C4-2B (cell line): Measurements from ENCODE around the gene PRELID1.

Source experiments
- H3K27ac ChIP-seq: fragments of 450-650 bp; 2 replicates; pipeline ENCODE4 v1.5.1; 2017
- ZFX ChIP-seq: fragments of 450-650 bp; IDR thresholded peaks from 2 replicates; pipeline ENCODE4 v1.6.1; 2017
- TF ChIP-seq, protein P1 (sequence below): fragments of 450-650 bp; conservative IDR thresholded peaks from 2 replicates; pipeline ENCODE4 v1.5.1; 2017; ENCODE audit warnings: mild to moderate bottlenecking

Gene PRELID1

DNA sequence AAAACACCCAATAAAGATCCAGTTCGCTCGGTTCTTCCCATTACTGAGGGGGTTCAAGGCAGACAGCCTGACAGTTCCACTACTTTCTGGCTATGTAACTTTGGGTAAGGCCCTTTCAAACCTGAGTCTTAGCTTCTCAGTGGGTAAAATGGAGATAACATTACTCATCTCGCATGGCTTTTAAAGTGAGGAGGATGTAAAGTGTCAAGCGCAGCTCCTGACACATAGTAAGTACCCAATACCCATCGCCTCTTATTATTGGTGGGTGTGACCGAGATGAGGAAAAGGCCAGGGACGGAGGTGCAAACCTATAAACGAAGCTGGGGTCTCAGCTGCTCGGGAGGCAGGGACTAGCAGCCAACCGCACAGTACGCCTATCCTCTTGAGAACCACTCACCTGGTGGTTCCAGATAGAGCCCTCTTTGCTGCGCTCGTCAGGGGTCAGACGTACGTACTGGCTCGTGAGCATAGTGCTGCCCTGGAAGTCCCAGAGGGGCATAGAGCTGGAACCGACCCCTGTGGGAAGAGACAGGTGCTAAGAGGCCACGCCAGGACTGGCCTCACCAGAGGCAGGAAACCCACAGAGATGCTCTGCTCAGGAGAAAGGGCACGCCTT, 47.3 kb downstream of the PRELID1 start:
- TF ChIP-seq ZFX, result no peak
- TF ChIP-seq, protein P1, sequence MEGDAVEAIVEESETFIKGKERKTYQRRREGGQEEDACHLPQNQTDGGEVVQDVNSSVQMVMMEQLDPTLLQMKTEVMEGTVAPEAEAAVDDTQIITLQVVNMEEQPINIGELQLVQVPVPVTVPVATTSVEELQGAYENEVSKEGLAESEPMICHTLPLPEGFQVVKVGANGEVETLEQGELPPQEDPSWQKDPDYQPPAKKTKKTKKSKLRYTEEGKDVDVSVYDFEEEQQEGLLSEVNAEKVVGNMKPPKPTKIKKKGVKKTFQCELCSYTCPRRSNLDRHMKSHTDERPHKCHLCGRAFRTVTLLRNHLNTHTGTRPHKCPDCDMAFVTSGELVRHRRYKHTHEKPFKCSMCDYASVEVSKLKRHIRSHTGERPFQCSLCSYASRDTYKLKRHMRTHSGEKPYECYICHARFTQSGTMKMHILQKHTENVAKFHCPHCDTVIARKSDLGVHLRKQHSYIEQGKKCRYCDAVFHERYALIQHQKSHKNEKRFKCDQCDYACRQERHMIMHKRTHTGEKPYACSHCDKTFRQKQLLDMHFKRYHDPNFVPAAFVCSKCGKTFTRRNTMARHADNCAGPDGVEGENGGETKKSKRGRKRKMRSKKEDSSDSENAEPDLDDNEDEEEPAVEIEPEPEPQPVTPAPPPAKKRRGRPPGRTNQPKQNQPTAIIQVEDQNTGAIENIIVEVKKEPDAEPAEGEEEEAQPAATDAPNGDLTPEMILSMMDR, result no peak
- peak overlapping the region; percentile 85 for H3K27ac ChIP-seq

DNA sequence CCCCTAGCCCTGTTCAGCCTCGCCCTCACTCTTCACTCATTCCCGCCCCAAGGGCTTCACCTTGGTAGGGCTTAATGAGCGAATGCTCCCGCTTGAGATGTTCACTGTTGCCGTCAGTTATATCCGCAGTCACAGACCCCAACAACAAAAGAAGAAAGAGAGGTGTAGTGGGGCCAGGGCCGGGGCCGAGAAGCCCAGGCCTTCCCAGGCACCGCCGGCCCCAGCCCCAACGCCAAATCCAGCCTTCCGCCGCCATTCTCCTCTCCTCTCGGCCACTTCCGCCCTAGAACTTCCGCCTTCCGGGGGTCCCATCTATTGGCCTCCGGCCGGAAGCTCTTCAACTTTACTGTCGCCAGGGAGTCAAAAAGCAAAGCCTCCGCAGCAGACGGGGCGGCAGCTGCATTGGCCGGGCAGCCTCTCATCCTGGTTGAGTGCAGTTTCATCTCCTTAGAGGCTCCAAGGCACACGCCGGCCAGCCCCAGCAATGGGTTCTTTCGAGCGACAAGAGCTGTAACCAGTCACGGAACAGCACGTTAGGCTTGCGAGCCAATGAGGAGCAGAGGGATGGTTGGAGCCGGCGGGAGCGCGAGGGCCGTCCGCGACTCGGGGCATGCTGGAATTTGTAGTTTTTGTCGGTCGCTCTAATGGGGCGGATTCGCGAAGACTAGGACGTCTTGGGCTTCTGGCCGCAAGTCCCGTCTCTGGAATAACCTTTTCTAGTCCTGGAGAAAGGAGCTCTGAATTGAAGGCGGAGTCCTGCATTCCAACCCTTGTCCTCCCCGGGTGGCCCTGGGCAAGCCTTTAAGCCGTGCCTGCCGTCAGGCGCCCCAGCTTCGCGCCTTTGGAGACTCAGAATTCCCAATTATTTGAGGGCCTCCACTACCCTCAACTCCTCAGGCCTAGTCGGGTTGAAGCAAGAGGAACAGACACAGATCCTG, 48.1 kb downstream of the PRELID1 start, which contains the start of gene LMAN2:
LMAN2 (minus strand) TSS at position 277 of the 938 bp plus-strand sequence; CDS start at position 256, 21 bp downstream.
- peak within 1 kb of the TSS; percentile 85 for H3K27ac ChIP-seq
- TF ChIP-seq ZFX, result peak; percentile 54; the same call in 1 of the 2 replicates
- TF ChIP-seq, protein P1, result no peak

DNA sequence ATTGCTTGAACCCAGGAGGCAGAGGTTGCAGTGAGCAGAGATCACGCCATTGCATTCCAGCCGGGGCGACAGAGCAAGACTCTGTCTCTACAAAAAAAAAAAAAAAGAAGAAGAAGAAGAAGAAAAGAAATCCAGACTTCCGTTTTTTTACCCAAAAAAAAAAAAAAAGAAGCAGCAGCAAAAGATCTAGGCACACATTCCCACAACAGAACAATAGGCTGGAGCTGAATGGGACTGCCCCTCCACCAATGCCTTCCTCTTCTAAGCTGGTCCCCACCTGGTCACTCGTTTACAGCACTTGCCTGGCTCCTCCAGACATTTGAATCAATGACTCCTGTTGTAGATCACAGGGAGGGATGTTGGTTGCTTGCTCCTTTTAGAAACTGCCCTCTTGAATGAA, 49.5 kb downstream of the PRELID1 start:
- H3K27ac ChIP-seq, result no peak overlapping the region
- TF ChIP-seq ZFX, result no peak
- TF ChIP-seq, protein P1, result no peak

DNA sequence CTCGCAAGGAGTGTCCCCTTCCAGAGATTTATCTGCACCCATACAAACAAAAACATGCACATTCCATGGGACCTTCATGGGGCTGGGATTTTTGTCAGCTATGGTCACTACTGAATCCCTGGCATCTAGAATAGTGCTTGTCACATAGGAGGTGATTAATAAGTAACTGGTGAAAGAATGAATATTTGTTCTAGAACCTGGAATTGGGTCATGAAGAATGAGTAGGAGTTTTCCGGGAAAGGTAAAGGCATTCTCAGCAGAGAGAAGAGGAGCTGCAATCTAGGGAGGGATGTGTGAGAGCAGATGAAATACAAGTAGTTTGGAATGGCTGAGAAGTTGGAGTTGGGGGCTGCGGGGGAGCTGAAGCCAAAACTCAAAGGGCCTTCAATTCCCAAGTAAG, 50.7 kb downstream of the PRELID1 start:
- TF ChIP-seq, protein P1, result no peak
- TF ChIP-seq ZFX, result no peak

DNA sequence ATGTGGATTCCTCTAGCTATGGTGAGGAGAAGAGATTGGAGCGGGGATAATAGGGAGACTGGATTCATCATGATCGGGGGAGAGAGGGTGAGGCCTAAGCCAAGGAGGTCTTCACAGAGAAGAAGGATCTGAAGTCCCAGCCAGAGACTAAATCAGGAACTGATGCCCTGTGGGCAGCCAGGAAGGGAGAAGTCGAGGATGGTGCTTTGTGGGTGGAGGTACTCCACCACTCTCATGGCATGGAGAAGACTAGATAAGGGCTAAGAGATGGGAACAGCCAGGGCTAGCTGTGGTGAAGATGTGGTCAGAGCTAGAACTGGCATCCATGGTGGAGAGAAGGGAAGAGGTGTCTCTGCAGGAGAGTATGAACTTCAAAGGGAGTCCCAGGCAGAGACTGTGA, 51.1 kb downstream of the PRELID1 start:
- TF ChIP-seq, protein P1, result no peak
- no peak for TF ChIP-seq ZFX

More for the DNA sequence above, 50.7 kb downstream of the PRELID1 start:
- no peak overlapping the region for H3K27ac ChIP-seq

DNA sequence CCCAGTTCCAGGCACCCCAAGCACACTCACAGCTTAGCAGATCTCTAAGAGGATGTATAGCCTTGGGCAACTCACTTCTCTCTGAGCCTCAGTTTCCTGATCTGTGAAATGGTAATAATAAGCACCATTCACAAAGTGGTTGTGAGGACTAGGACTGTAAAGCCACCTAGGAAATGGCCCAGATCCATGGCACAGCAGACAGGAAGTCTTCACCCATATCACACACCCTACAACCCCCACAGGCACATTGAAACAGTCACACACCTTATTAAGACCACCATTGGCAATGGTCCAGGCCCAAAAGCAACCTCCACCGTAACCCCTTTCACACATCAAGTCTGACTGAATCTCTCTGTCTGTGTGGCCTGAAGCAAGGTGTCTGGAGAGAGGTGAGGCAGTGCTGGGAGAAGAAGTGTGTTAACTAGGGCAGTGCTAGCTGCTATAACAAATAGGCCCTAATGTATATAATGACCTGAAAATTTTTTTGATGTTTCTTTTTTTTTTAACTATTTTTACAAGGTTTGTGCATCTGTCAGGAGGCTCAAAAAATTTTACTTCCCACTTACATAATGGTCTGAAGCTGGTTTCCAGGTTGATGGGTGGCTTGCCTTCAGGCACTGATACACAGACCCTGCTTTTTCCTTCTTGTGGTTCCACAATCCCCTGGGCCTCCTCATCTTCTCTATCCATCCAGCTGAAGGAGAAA, 51.7 kb downstream of the PRELID1 start:
- H3K27ac ChIP-seq, result no peak overlapping the region
- TF ChIP-seq ZFX, result no peak
- TF ChIP-seq, protein P1, result no peak

More for the DNA sequence above, 51.1 kb downstream of the PRELID1 start:
- H3K27ac ChIP-seq, result no peak overlapping the region
